Liver (tissue), 9 donors: ENCODE data around the gene BDH2. TPM values are rescaled to one million over a fixed set of nuclear protein-coding genes. Genes with fewer than 3 reads are reported as not detected.

Source experiments
- DNase-seq: peaks from one replicate; pipeline ENCODE4 v3.0.0-alpha.2; 2017; ENCODE audit warnings: low spot score
- H3K27ac ChIP-seq, 2 donors: one replicate each; pipeline ENCODE4 v1.7.0; 2013; ENCODE audit warnings: inconsistent platforms in 2 of 2, low read length in 2 of 2, control low read depth in 1 of 2, low read depth in 1 of 2, mild to moderate bottlenecking in 1 of 2
- H3K27me3 ChIP-seq, 4 donors: one replicate each; pipeline versions ENCODE4 v1.6.1 to v1.7.0; 2013; ENCODE audit warnings: low read length in 3 of 4, inconsistent platforms in 1 of 4, mild to moderate bottlenecking in 1 of 4, moderate library complexity in 1 of 4; ENCODE audit not compliant: control insufficient read depth in 4 of 4, insufficient read depth in 4 of 4
- H3K36me3 ChIP-seq, 4 donors: one replicate each; pipeline versions ENCODE4 v1.6.1 to v1.7.0; 2013; ENCODE audit warnings: low read length in 3 of 4, mild to moderate bottlenecking in 3 of 4, low read depth in 1 of 4, moderate library complexity in 1 of 4; ENCODE audit not compliant: control insufficient read depth in 4 of 4, insufficient read depth in 3 of 4
- H3K4me1 ChIP-seq, 4 donors: one replicate each; pipeline versions ENCODE4 v1.6.1 to v1.7.0; 2013; ENCODE audit warnings: low read length in 3 of 4, mild to moderate bottlenecking in 3 of 4, moderate library complexity in 1 of 4; ENCODE audit not compliant: control insufficient read depth in 4 of 4, insufficient read depth in 4 of 4
- H3K4me3 ChIP-seq, 3 donors: one replicate each; pipeline versions ENCODE4 v1.6.1 to v1.7.0; 2013; ENCODE audit warnings: low read length in 3 of 3, control low read depth in 1 of 3, low read depth in 1 of 3, mild to moderate bottlenecking in 1 of 3
- H3K9ac ChIP-seq, 2 donors: one replicate each; pipeline ENCODE4 v1.7.0; 2013; ENCODE audit warnings: low read length in 2 of 2, mild to moderate bottlenecking in 2 of 2, moderate library complexity in 2 of 2, control low read depth in 1 of 2, low read depth in 1 of 2
- H3K9me3 ChIP-seq, 4 donors: one replicate each; pipeline versions ENCODE4 v1.6.1 to v1.7.0; 2013; ENCODE audit warnings: low read length in 3 of 4; ENCODE audit not compliant: control insufficient read depth in 4 of 4
- EGR1 ChIP-seq, 2 donors: IDR thresholded peaks; 2 replicates each; pipeline ENCODE4 v1.6.1; 2016 to 2018; ENCODE audit warnings: antibody characterized with exemption in 2 of 2, low read depth in 2 of 2
- FOXA1 ChIP-seq: IDR thresholded peaks from 2 replicates; pipeline ENCODE4 v1.6.1; 2016; ENCODE audit warnings: antibody characterized with exemption
- FOXA2 ChIP-seq: IDR thresholded peaks from 2 replicates; pipeline ENCODE4 v1.6.1; 2016; ENCODE audit warnings: antibody characterized with exemption
- GABPA ChIP-seq, 2 donors: IDR thresholded peaks in 1 of 2; conservative IDR thresholded peaks in 1 of 2; 2 replicates each; pipeline ENCODE4 v1.6.1; 2016; ENCODE audit warnings: antibody characterized with exemption in 2 of 2, mild to moderate bottlenecking in 1 of 2, moderate library complexity in 1 of 2
- HNF4A ChIP-seq, 2 donors: conservative IDR thresholded peaks; 2 replicates each; pipeline ENCODE4 v1.6.1; 2016; ENCODE audit warnings: antibody characterized with exemption in 2 of 2, mild to moderate bottlenecking in 2 of 2
- HNF4G ChIP-seq: IDR thresholded peaks from 2 replicates; pipeline ENCODE4 v1.6.1; 2016; ENCODE audit warnings: antibody characterized with exemption
- JUND ChIP-seq, 2 donors: IDR thresholded peaks; 2 replicates each; pipeline ENCODE4 v1.6.1; 2016; ENCODE audit warnings: antibody characterized with exemption in 2 of 2
- NR2F2 ChIP-seq: IDR thresholded peaks from 2 replicates; pipeline ENCODE4 v1.6.1; 2016; ENCODE audit warnings: antibody characterized with exemption
- RAD21 ChIP-seq, 2 donors: IDR thresholded peaks; 2 replicates each; pipeline ENCODE4 v1.6.1; 2016; ENCODE audit warnings: antibody characterized with exemption in 2 of 2, mild to moderate bottlenecking in 2 of 2
- RXRA ChIP-seq, 2 donors: IDR thresholded peaks; 2 replicates each; pipeline ENCODE4 v1.6.1; 2017 to 2018; ENCODE audit warnings: antibody characterized with exemption in 2 of 2, mild to moderate bottlenecking in 1 of 2
- SP1 ChIP-seq: IDR thresholded peaks from 2 replicates; pipeline ENCODE4 v1.6.1; 2018; ENCODE audit warnings: antibody characterized with exemption, mild to moderate bottlenecking
- TAF1 ChIP-seq: conservative IDR thresholded peaks from 2 replicates; pipeline ENCODE4 v1.6.1; 2016; ENCODE audit warnings: antibody characterized with exemption, mild to moderate bottlenecking
- YY1 ChIP-seq: IDR thresholded peaks from 2 replicates; pipeline ENCODE4 v1.6.1; 2016; ENCODE audit warnings: antibody characterized with exemption, mild to moderate bottlenecking
- WGBS: extraction: QIAGEN DNeasy Blood & Tissue Kit; methylation state at CpG from one replicate; pipeline ENCODE4 v1.1.7; 2013; 5-methylcytosine and 5-hydroxymethylcytosine counted together
- polyA plus RNA-seq, 2 donors: library from polyadenylated mRNA; stranded (reverse) in 1 of 2; unstranded in 1 of 2; fragments of 200-250 nt in 1 of 2; fragments of >200 nt in 1 of 2; fragmentation: Nextera tagmentation in 1 of 2; extraction: Ambion mirVana in 1 of 2; gene quantifications; one replicate each; pipeline versions ENCODE4 v1.2.1 to v1.2.3, GENCODE V29; 2013 to 2015
- total RNA-seq, 2 donors: library from RNA; depleted of rRNA; stranded (reverse); fragments of >200 nt; gene quantifications; one replicate each; pipeline ENCODE4 v1.2.3, GENCODE V29; 2014
- TF ChIP-seq, protein P1 (sequence below): IDR thresholded peaks from 2 replicates; pipeline ENCODE4 v1.6.1; 2016; ENCODE audit warnings: antibody characterized with exemption, mild to moderate bottlenecking
- TF ChIP-seq, protein P2 (sequence below): IDR thresholded peaks from 2 replicates; pipeline ENCODE4 v1.6.1; 2016; ENCODE audit warnings: antibody characterized with exemption
- TF ChIP-seq, protein P3 (sequence below): fragments of 150-350 bp; IDR thresholded peaks from 2 replicates; pipeline ENCODE4 v1.5.1; 2017; ENCODE audit warnings: improper control_type of control experiment, low read depth, low read length; ENCODE audit not compliant: missing input control
- TF ChIP-seq, protein P4 (sequence below): IDR thresholded peaks from 2 replicates; pipeline ENCODE4 v1.6.1; 2016; ENCODE audit warnings: antibody characterized with exemption
- TF ChIP-seq, protein P5 (sequence below): IDR thresholded peaks from 2 replicates; pipeline ENCODE4 v1.6.1; 2016; ENCODE audit warnings: antibody characterized with exemption
- donor health status: healthy.
- donor health status: healthy.
- donor health status: healthy.
- donor health status: healthy.
- donor health status: healthy.

The BDH2 gene
- total and polyA plus RNA-seq, 4 donors = 16.6 to 88.5 (median 35.5) TPM

DNA sequence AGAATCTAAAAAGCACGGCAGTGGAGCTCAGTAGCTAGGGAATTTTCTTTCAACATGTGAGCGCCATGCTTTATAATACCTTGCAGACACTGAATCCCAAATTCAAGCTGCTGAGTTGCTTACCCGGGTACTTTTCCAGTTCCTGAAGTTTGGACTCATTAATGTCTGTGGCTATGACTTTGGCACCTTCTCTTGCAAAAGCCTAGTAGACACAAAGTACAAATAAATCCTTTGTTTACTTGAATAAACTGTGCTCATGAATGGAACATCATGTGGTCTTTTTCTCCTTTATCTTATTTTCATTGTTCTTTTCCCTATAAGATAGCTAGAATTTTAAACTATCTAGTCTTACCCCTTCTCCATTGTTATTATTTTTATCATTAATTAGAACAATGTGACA, 4.6 kb downstream of the BDH2 start:
- WGBS = 55% methylated on average over 3 of the region's 3 CpGs
- no peak for DNase-seq
- no peak overlapping the region for H3K4me3 ChIP-seq
- no peak overlapping the region for H3K27ac ChIP-seq
- no peak overlapping the region for H3K9ac ChIP-seq
- peaks cover 13 to 63% (median 43%) of the 10 kb centered on the region in 4 donors for H3K4me1 ChIP-seq
- H3K9me3 ChIP-seq = no peaks in the 10 kb centered on the region
- no peaks in the 10 kb centered on the region for H3K27me3 ChIP-seq
- TF ChIP-seq GABPA (IDR thresholded peaks at IDR 0.05 in 1 of 2, conservative IDR thresholded peaks at IDR 0.05 in 1 of 2) = no peak
- TF ChIP-seq, protein P1, sequence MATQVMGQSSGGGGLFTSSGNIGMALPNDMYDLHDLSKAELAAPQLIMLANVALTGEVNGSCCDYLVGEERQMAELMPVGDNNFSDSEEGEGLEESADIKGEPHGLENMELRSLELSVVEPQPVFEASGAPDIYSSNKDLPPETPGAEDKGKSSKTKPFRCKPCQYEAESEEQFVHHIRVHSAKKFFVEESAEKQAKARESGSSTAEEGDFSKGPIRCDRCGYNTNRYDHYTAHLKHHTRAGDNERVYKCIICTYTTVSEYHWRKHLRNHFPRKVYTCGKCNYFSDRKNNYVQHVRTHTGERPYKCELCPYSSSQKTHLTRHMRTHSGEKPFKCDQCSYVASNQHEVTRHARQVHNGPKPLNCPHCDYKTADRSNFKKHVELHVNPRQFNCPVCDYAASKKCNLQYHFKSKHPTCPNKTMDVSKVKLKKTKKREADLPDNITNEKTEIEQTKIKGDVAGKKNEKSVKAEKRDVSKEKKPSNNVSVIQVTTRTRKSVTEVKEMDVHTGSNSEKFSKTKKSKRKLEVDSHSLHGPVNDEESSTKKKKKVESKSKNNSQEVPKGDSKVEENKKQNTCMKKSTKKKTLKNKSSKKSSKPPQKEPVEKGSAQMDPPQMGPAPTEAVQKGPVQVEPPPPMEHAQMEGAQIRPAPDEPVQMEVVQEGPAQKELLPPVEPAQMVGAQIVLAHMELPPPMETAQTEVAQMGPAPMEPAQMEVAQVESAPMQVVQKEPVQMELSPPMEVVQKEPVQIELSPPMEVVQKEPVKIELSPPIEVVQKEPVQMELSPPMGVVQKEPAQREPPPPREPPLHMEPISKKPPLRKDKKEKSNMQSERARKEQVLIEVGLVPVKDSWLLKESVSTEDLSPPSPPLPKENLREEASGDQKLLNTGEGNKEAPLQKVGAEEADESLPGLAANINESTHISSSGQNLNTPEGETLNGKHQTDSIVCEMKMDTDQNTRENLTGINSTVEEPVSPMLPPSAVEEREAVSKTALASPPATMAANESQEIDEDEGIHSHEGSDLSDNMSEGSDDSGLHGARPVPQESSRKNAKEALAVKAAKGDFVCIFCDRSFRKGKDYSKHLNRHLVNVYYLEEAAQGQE = no peak
- TF ChIP-seq TAF1 = no peak
- no peak for TF ChIP-seq JUND (IDR thresholded peaks at IDR 0.05)
- peak; percentile 78 to 85 for TF ChIP-seq HNF4A (conservative IDR thresholded peaks at IDR 0.05)
- TF ChIP-seq SP1 = peak; percentile 69
- TF ChIP-seq, protein P2, sequence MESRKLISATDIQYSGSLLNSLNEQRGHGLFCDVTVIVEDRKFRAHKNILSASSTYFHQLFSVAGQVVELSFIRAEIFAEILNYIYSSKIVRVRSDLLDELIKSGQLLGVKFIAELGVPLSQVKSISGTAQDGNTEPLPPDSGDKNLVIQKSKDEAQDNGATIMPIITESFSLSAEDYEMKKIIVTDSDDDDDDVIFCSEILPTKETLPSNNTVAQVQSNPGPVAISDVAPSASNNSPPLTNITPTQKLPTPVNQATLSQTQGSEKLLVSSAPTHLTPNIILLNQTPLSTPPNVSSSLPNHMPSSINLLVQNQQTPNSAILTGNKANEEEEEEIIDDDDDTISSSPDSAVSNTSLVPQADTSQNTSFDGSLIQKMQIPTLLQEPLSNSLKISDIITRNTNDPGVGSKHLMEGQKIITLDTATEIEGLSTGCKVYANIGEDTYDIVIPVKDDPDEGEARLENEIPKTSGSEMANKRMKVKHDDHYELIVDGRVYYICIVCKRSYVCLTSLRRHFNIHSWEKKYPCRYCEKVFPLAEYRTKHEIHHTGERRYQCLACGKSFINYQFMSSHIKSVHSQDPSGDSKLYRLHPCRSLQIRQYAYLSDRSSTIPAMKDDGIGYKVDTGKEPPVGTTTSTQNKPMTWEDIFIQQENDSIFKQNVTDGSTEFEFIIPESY = peak; percentile 23
- no peak for TF ChIP-seq NR2F2
- TF ChIP-seq, protein P3, sequence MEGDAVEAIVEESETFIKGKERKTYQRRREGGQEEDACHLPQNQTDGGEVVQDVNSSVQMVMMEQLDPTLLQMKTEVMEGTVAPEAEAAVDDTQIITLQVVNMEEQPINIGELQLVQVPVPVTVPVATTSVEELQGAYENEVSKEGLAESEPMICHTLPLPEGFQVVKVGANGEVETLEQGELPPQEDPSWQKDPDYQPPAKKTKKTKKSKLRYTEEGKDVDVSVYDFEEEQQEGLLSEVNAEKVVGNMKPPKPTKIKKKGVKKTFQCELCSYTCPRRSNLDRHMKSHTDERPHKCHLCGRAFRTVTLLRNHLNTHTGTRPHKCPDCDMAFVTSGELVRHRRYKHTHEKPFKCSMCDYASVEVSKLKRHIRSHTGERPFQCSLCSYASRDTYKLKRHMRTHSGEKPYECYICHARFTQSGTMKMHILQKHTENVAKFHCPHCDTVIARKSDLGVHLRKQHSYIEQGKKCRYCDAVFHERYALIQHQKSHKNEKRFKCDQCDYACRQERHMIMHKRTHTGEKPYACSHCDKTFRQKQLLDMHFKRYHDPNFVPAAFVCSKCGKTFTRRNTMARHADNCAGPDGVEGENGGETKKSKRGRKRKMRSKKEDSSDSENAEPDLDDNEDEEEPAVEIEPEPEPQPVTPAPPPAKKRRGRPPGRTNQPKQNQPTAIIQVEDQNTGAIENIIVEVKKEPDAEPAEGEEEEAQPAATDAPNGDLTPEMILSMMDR = no peak
- TF ChIP-seq, protein P4, sequence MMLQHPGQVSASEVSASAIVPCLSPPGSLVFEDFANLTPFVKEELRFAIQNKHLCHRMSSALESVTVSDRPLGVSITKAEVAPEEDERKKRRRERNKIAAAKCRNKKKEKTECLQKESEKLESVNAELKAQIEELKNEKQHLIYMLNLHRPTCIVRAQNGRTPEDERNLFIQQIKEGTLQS = no peak
- peak in 1 of 2 donors; percentile 52 for TF ChIP-seq RXRA (IDR thresholded peaks at IDR 0.05)
- TF ChIP-seq HNF4G = peak; percentile 34
- TF ChIP-seq YY1 = peak; percentile 36
- no peak for TF ChIP-seq EGR1 (IDR thresholded peaks at IDR 0.05; ENCODE audit: low read depth in 2 of 2)
- peak; percentile 4 to 5 for TF ChIP-seq RAD21 (IDR thresholded peaks at IDR 0.05)
- TF ChIP-seq FOXA1 = no peak
- TF ChIP-seq FOXA2 = peak; percentile 65
- TF ChIP-seq, protein P5, sequence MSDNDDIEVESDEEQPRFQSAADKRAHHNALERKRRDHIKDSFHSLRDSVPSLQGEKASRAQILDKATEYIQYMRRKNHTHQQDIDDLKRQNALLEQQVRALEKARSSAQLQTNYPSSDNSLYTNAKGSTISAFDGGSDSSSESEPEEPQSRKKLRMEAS = no peak
- peaks cover 0 to 9% (median 6%) of the 10 kb centered on the region in 4 donors for H3K36me3 ChIP-seq
